BJ (cell line): ENCODE results near the gene EFHC1. TPM values are rescaled to one million over a fixed set of nuclear protein-coding genes. Genes with fewer than 3 reads are reported as not detected.

Experiments
- CTCF ChIA-PET: fragments of 350-600 bp; formaldehyde crosslinking; extraction: SDS; loops from one replicate; lab custom pipeline; 2021; ENCODE audit warnings: antibody characterized with exemption, inconsistent platforms; lab: Yijun Ruan, JAX
- POLR2A ChIA-PET: fragments of 300-600 bp; sonication (Branson Sonifier 250); formaldehyde crosslinking; extraction: SDS; loops from one replicate; lab custom pipeline; 2021; ENCODE audit warnings: antibody characterized with exemption; lab: Charles Lee
- DNase-seq: peaks from one replicate; pipeline ENCODE4 v3.0.0-alpha.2; 2011; ENCODE audit warnings: low read depth
- H3K27me3 ChIP-seq: 2 replicates; pipeline ENCODE4 v1.6.0; 2011; ENCODE audit warnings: low read length; ENCODE audit not compliant: control insufficient read depth, insufficient read depth
- H3K36me3 ChIP-seq: 2 replicates; pipeline ENCODE4 v1.5.1; 2011; ENCODE audit warnings: low read length; ENCODE audit not compliant: control insufficient read depth, insufficient read depth
- H3K4me3 ChIP-seq: 2 replicates; pipeline ENCODE4 v1.5.1; 2011; ENCODE audit warnings: low read depth, mild to moderate bottlenecking, control low read depth, low read length
- CTCF ChIP-seq: IDR thresholded peaks from 2 replicates; pipeline ENCODE4 v1.5.1; 2011; ENCODE audit warnings: low read depth, mild to moderate bottlenecking, control low read depth, inconsistent platforms, low read length, moderate library complexity; ENCODE audit not compliant: insufficient read depth
- polyA plus RNA-seq: library from polyadenylated mRNA; depleted of rRNA; stranded (reverse); fragments of >200 nt; gene quantifications from 2 replicates; pipeline ENCODE4 v1.2.3, GENCODE V29; 2011

EFHC1 gene
- polyA plus RNA-seq, 1 experiment: 16.6 TPM

DNA sequence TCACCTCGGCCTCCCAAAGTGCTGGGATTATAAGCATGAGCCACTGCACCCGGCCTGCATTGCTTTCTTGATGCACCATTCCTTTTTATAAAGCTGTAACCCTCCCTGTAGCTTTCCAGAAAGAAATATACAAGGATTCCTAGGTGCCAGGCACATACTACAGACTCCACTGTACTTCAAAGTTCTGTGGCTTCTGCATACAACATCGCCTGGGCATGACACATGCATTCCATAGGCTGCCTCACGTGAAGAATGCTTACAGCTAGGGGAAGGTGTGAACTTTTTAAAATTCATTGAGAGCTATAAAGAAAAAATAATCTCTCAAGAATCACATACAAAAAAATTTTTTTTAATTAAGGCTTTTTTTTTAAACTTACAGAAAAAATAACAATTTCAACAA, 106.5 kb downstream of the EFHC1 start:
- no peak for TF ChIP-seq CTCF
- Histone ChIP-seq H3K36me3 (peaks cover 2% of the 10 kb centered on the region), H3K4me3 (no peak overlapping the region), H3K27me3 (no peaks in the 10 kb centered on the region)
- DNase-seq: no peak
- POLR2A ChIA-PET: no interaction called here
- CTCF ChIA-PET: interaction anchor here (0.6 to 2.0 kb wide), 3 partner anchors 11 to 1006 kb away, joined by 3 to 5 read pairs (median 5); no protein-coding TSS in a partner anchor

GRCh38 chr6:52527436-52527835, 107.3 kb downstream of the EFHC1 start:
- CTCF ChIA-PET: interaction anchor here (2.0 kb wide), 1 partner anchor 10 kb away, joined by 5 read pairs; no protein-coding TSS in a partner anchor
- DNase-seq: no peak
- TF ChIP-seq CTCF: no peak
- Histone ChIP-seq H3K4me3 (no peak overlapping the region), H3K36me3 (peaks cover 4% of the 10 kb centered on the region), H3K27me3 (no peaks in the 10 kb centered on the region)
- POLR2A ChIA-PET: no interaction called here

DNA sequence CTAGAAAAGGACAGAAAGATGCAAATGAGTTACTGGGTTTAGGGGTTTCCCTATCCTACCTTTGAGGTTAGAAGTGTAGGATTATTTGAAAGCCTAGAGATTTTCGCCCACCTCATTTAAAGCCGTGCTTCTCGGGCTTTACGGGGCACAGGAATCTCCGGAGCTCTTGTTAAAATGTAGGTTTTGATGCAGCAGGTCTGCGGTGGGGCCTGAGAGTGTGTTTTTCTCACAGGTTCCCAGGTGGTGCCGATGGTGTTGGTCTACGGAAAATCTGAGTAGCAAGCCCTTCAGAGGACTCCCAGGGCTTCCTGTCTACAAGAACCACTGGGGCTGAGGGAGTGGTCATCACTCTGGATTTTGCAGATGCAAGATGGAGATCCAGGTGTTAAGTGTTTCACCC, 109.2 kb downstream of the EFHC1 start:
- CTCF ChIA-PET: no interaction called here
- no peak overlapping the region for H3K4me3 ChIP-seq
- DNase-seq: no peak
- peaks cover 6% of the 10 kb centered on the region; the same call in 1 of the 2 replicates for H3K36me3 ChIP-seq
- no peaks in the 10 kb centered on the region for H3K27me3 ChIP-seq
- no peak for TF ChIP-seq CTCF
- POLR2A ChIA-PET: no interaction called here

DNA sequence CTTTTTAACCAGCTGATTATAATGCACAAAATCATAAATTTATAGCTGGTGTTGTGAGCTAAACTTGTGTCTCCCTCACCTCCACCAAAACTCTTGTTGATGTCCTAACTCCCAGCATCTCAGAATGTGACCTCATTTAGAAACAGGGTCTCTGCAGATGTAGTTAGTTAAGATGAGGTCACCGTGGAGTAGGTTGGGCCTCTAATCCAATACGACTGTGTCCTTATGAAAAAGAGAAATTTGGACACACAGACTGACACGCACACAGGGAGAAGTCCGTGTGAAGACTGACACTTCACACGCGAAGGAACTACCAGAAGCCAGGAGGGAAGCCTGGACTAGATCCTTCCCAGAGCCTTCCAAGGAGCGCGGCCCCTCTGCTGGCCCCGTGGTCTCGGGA, 110.2 kb downstream of the EFHC1 start:
- Histone ChIP-seq H3K4me3 (no peak overlapping the region), H3K36me3 (peaks cover 10% of the 10 kb centered on the region), H3K27me3 (no peaks in the 10 kb centered on the region)
- no peak for DNase-seq
- no peak for TF ChIP-seq CTCF
- ChIA-PET CTCF (no interaction called here), POLR2A (interaction anchor here (0.5 kb wide), 1 partner anchor 184 kb away, joined by 18 read pairs; no protein-coding TSS in a partner anchor)

- no peak for DNase-seq
- TF ChIP-seq CTCF: no peak
- ChIA-PET CTCF (interaction anchor here (1.3 kb wide), 1 partner anchor 10 kb away, joined by 3 read pairs; no protein-coding TSS in a partner anchor), POLR2A (interaction anchor here (0.7 kb wide), 1 partner anchor 16 kb away, joined by 27 read pairs; no protein-coding TSS in a partner anchor)
- peaks cover 10% of the 10 kb centered on the region for H3K36me3 ChIP-seq
- no peak overlapping the region for H3K4me3 ChIP-seq
- H3K27me3 ChIP-seq: no peaks in the 10 kb centered on the region
Measured at GRCh38 chr6:52531396-52531795, 111.3 kb downstream of the EFHC1 start.
